Measurements from ENCODE around the gene SERBP1. TPM values are rescaled to one million over a fixed set of nuclear protein-coding genes. Genes with fewer than 3 reads are reported as not detected.

SERBP1 gene
- total and polyA plus RNA-seq, 2 of the 8 experiments (the other 6 are each of a cell fraction or from before 2014, with no cell fraction given): 229 to 536 TPM

DNA sequence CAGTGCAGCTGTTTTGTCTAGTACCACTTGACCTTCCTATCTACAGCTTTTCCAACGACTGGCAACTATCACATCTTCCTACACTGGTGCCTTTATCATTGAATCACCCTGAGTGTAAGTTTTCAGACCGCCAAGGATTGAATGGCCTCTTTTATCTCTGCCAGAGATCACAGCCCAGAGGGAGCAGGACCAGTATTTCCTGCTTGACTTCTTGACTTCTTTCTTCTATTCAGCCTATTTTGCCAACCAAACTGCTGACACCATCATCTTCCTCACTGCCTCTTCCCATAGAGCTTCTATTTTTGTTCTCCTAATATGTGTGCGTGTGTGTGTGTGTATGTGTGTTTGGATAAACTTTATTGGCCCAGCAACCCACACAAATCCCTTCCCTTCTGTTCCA is 53.8 kb downstream of the SERBP1 start:
- WGBS, 2 experiments (ENCODE audit: extremely low coverage in 1 of 2, insufficient coverage in 1 of 2, insufficient read length in 1 of 2, insufficient replicate concordance in 2 of 2, low coverage in 1 of 2, low lambda C conversion rate in 2 of 2, missing lambda C conversion rate in 1 of 2): 83% methylated on average over 3 of the region's 3 CpGs; no CpG with 5 or more reads in 1 of the 2 experiments
- Histone ChIP-seq H3K23me2 (ENCODE audit: low read depth, low read length) (no peaks in the 10 kb centered on the region), H2BK5ac (ENCODE audit: low read depth, low read length) (no peak overlapping the region), H2BK120ac (replicated peaks; ENCODE audit: low read depth, low read length) (no peak overlapping the region), H3K9me3 (ENCODE audit: insufficient read depth in 2 of 2, low read depth in 1 of 2, low read length in 1 of 2) (no peaks in the 10 kb centered on the region), H3K23ac (ENCODE audit: insufficient read length) (no peak overlapping the region), H3K27me3 (replicated peaks in 1 of 4; ENCODE audit: control insufficient read depth in 3 of 4, extremely low read depth in 1 of 4, insufficient read depth in 3 of 4, low read length in 3 of 4) (no peaks in the 10 kb centered on the region), H3K79me1 (ENCODE audit: low read depth, low read length) (no peaks in the 10 kb centered on the region), H3K4me3 (ENCODE audit: extremely low read depth in 1 of 4, insufficient read depth in 2 of 4, low read depth in 3 of 4, low read length in 4 of 4) (no peak overlapping the region), H4K5ac (ENCODE audit: insufficient read length, low read depth, low read length) (no peak overlapping the region), H3K18ac (ENCODE audit: extremely low read depth, low read length) (no peak overlapping the region), H4K8ac (ENCODE audit: extremely low read depth, insufficient read depth, low read length) (no peak overlapping the region), H4K20me1 (replicated peaks in 1 of 2; ENCODE audit: control insufficient read depth in 1 of 2, insufficient read depth in 2 of 2, low read length in 2 of 2) (no peaks in the 10 kb centered on the region), H3K4ac (replicated peaks; ENCODE audit: insufficient read length, low read depth, low read length) (no peak overlapping the region), H3K36me3 (ENCODE audit: control insufficient read depth in 2 of 4, insufficient read depth in 4 of 4, low read length in 3 of 4) (no peaks in the 10 kb centered on the region), H3K9ac (replicated peaks in 1 of 4; ENCODE audit: extremely low read depth in 1 of 4, low read depth in 3 of 4, low read length in 3 of 4) (no peak overlapping the region), H2BK20ac (ENCODE audit: low read length) (no peak overlapping the region), H2BK12ac (ENCODE audit: low read depth, low read length) (no peak overlapping the region), H3K79me2 (ENCODE audit: control insufficient read depth in 1 of 2, insufficient read depth in 2 of 2, low read length in 2 of 2) (no peaks in the 10 kb centered on the region), H3K4me2 (ENCODE audit: insufficient read depth in 1 of 2, low read depth in 2 of 2, low read length in 2 of 2) (no peak overlapping the region; a peak in 1 of 4 replicates), H4K91ac (replicated peaks; ENCODE audit: insufficient read length, low read length) (no peak overlapping the region), H3K27ac (ENCODE audit: low read depth, low read length) (no peak overlapping the region), H3K4me1 (replicated peaks in 1 of 4; ENCODE audit: control insufficient read depth in 3 of 4, insufficient read depth in 4 of 4, low read length in 3 of 4) (peaks cover 0 to 7% (median 5%) of the 10 kb centered on the region in 4 experiments; a peak in 4 of 7 replicates), H3K56ac (replicated peaks; ENCODE audit: insufficient read length, low read depth, low read length) (no peak overlapping the region), H2BK15ac (ENCODE audit: low read length) (no peak overlapping the region), H3K14ac (ENCODE audit: insufficient read length) (no peak overlapping the region), H2AFZ (ENCODE audit: low read length) (no peak overlapping the region), H2AK5ac (ENCODE audit: low read depth, low read length) (no peak overlapping the region)
- CTCF ChIA-PET (ENCODE audit: partially characterized antibody): interaction anchor here (0.7 to 3.7 kb wide), 6 partner anchors 21 to 601 kb away, joined by 3 to 20 read pairs (median 4); no protein-coding TSS in a partner anchor
- no peak for DNase-seq (ENCODE audit: low read depth in 1 of 2, low spot score in 2 of 2)
- POLR2A ChIA-PET (ENCODE audit: partially characterized antibody): interaction anchor here (1.4 to 1.6 kb wide), 2 partner anchors 11 to 24 kb away, joined by 3 to 6 read pairs; no protein-coding TSS in a partner anchor
- FAIRE-seq: no peak
- TF ChIP-seq SIN3A (conservative IDR thresholded peaks at IDR 0.05 in 1 of 2, IDR thresholded peaks at IDR 0.05 in 1 of 2; ENCODE audit: low read depth in 1 of 2, low read length in 2 of 2) (no peak), RBBP5 (IDR thresholded peaks at IDR 0.05; ENCODE audit: borderline replicate concordance, low read depth, low read length) (no peak), CBX5 (IDR thresholded peaks at IDR 0.05; ENCODE audit: low read depth, low read length) (no peak), RNF2 (IDR thresholded peaks at IDR 0.05; ENCODE audit: borderline replicate concordance, low read depth, low read length, missing control alignments, poor library complexity, severe bottlenecking) (no peak), FOSL1 (IDR thresholded peaks at IDR 0.05; ENCODE audit: insufficient read depth, low read depth, low read length) (no peak), JUN (IDR thresholded peaks at IDR 0.05; ENCODE audit: low read depth, low read length) (no peak), RFX5 (IDR thresholded peaks at IDR 0.05; ENCODE audit: borderline replicate concordance, low read depth, low read length) (no peak), HDAC6 (IDR thresholded peaks at IDR 0.05; ENCODE audit: low read depth, low read length) (no peak), SUZ12 (IDR thresholded peaks at IDR 0.05; ENCODE audit: low read length) (no peak), SP1 (IDR thresholded peaks at IDR 0.05; ENCODE audit: low read depth, low read length) (no peak)
